ENCODE data around the gene HSCB. TPM values are rescaled to one million over a fixed set of nuclear protein-coding genes. Genes with fewer than 3 reads are reported as not detected.

Gene HSCB
- total and polyA plus RNA-seq, 5 donors from 2014 or later, result 4.9 to 12.0 (median 9.5) TPM

DNA sequence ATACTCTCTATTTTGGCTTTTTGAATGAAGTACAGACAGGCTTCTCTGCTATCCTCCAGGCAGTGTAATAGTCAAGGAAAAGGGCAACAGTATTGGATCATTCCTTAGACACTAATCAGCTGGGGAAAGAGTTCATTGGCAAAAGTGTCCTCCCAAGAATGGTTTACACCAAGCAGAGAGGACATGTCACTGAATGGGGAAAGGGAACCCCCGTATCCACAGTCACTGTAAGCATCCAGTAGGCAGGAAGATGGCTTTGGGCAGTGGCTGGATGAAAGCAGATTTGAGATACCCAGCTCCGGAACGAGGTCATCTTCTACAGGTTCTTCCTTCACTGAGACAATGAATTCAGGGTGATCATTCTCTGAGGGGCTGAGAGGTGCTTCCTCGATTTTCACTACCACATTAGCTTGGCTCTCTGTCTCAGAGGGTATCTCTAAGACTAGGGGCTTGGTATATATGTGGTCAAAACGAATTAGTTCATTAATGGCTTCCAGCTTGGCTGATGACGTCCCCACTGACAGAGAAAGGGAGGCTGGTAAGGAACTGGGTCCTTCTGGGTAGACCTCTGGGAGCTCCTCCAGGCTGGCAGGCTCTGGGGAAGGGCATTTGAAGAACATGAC is 53.3 kb downstream of the HSCB start:
- H3K9me3 Mint-ChIP-seq, result no peaks in the 10 kb centered on the region
- Histone ChIP-seq H3K9me3 (ENCODE audit: control insufficient read depth in 2 of 2, low read length in 2 of 2) (no peaks in the 10 kb centered on the region), H3K27ac (ENCODE audit: insufficient read depth, low read length, poor library complexity, severe bottlenecking) (no peak overlapping the region), H3K4me1 (ENCODE audit: control insufficient read depth, insufficient read depth, low read length, poor library complexity, severe bottlenecking) (peaks cover 40% of the 10 kb centered on the region), H3K4me3 (ENCODE audit: low read depth, low read length) (no peak overlapping the region), H3K36me3 (ENCODE audit: control insufficient read depth, insufficient read depth, low read length) (peaks cover 38% of the 10 kb centered on the region), H3K27me3 (ENCODE audit: control insufficient read depth, insufficient read depth, low read length) (no peaks in the 10 kb centered on the region)
- DNase-seq (no peak), ATAC-seq (ENCODE audit: low read depth in 2 of 2) (no peak)
- no peaks in the 10 kb centered on the region for H3K27me3 Mint-ChIP-seq
- H3K4me3 Mint-ChIP-seq, result peak overlapping the region in 2 of 4 donors; percentile 10 to 63
- H3K4me1 Mint-ChIP-seq, result peaks cover 40 to 76% (median 59%) of the 10 kb centered on the region in 4 donors
- peaks cover 28% of the 10 kb centered on the region for H3K36me3 Mint-ChIP-seq
- H3K27ac Mint-ChIP-seq, result peak overlapping the region in 2 of 3 donors; percentile 46 to 84

DNA sequence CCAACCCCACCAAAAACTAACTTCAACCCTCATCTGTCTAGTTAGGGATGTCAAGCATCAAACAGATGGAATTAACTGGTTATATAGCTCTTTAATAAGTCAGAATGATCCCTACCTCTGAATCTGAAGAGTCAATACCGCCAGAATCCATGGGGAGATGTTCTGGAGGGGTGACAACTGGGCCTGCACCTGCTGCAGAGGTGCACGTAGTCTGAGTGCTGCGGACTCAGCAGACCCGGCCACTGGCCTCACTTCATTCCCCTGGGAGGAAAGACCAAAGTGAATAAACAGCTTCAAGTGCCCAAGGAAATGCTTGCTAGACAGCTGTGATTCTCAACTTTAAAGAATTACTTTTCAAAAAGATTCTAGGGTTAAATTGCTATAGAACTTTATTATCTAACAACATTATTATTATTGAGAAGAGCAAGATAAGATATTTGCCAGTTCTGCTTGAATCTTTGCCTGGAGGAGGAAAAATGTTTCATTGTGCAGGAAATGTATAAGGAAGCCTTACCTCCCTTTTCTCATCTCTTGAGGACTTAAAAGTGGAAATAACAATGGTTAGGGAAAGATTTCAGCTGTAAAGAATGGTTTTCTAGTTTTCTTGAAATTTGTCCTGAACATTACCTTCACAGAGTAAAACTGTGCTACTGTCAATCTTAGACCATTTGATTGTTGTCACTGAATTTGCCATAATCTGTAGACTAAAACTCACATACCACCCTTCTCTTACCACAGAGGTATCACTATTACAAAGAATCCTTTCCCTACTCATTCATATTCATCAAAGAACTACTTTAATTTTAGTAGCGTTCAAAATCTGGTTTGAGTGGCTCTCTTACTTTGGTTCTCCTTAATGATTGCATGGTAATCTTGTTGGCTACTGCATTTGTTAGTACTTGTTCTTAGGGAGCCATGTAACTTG is 54.4 kb downstream of the HSCB start:
- Histone ChIP-seq H3K9me3 (ENCODE audit: control insufficient read depth in 2 of 2, low read length in 2 of 2) (no peaks in the 10 kb centered on the region), H3K36me3 (ENCODE audit: control insufficient read depth, insufficient read depth, low read length) (peaks cover 38% of the 10 kb centered on the region), H3K4me3 (ENCODE audit: low read depth, low read length) (no peak overlapping the region), H3K4me1 (ENCODE audit: control insufficient read depth, insufficient read depth, low read length, poor library complexity, severe bottlenecking) (peaks cover 45% of the 10 kb centered on the region), H3K27ac (ENCODE audit: insufficient read depth, low read length, poor library complexity, severe bottlenecking) (no peak overlapping the region), H3K27me3 (ENCODE audit: control insufficient read depth, insufficient read depth, low read length) (no peaks in the 10 kb centered on the region)
- peaks cover 28% of the 10 kb centered on the region for H3K36me3 Mint-ChIP-seq
- no peaks in the 10 kb centered on the region for H3K9me3 Mint-ChIP-seq
- peak overlapping the region in 3 of 4 donors; percentile 13 to 80 (median 22) for H3K4me3 Mint-ChIP-seq
- DNase-seq, result no peak
- peaks cover 34 to 69% (median 56%) of the 10 kb centered on the region in 4 donors for H3K4me1 Mint-ChIP-seq
- ATAC-seq (ENCODE audit: low read depth in 2 of 2), result no peak
- H3K27ac Mint-ChIP-seq, result peak overlapping the region; percentile 21 to 84 (median 43)
- no peaks in the 10 kb centered on the region for H3K27me3 Mint-ChIP-seq

DNA sequence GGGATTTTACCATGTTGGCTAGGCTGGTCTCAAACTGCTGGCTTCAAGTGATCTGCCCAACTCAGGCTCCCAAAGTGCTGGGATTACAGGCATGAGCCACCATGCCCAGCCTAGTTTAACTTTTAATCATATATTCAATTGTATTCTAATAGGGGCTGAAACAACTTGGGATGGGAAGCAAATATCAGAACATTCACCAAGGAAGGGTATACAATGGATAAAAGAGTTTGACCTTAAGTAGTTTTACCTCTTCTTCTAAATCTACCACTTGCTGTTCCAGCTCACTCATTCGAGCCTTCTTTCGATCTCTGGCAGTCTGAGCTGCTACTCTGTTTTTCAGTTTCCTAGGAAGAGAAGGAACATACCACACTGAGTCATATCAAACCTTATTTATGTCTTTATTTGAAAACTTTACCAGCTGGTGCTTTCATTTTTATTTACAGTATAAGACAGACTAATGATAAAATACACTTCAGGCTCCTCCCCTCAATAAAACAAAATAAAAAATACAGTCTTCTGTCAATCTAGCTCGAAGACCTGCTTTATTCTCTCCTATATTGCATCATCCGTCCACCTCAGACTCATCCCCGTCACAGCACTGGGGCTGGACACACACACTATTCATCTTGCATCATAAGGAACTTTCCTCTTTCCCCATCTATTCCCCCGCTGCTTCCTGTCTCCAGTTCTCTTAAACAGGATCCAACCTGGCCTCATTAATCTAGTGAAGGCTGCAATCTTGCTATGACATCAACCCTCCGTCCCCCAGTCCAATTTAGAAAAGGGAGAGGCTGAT is 57.2 kb downstream of the HSCB start:
- no peaks in the 10 kb centered on the region for H3K27me3 Mint-ChIP-seq
- peaks cover 37 to 69% (median 51%) of the 10 kb centered on the region in 4 donors for H3K4me1 Mint-ChIP-seq
- peak in 1 of 3 donors; percentile 49 for DNase-seq
- H3K4me3 Mint-ChIP-seq, result peak overlapping the region; percentile 88 to 94 (median 92)
- H3K27me3 ChIP-seq (ENCODE audit: control insufficient read depth, insufficient read depth, low read length), result no peaks in the 10 kb centered on the region
- H3K4me3 ChIP-seq (ENCODE audit: low read depth, low read length), result peak overlapping the region; percentile 96
- peaks cover 23% of the 10 kb centered on the region for H3K36me3 Mint-ChIP-seq
- H3K27ac Mint-ChIP-seq, result peak overlapping the region; percentile 93 to 98 (median 95)
- no peaks in the 10 kb centered on the region for H3K9me3 Mint-ChIP-seq
- H3K36me3 ChIP-seq (ENCODE audit: control insufficient read depth, insufficient read depth, low read length), result peaks cover 30% of the 10 kb centered on the region
- H3K4me1 ChIP-seq (ENCODE audit: control insufficient read depth, insufficient read depth, low read length, poor library complexity, severe bottlenecking), result peaks cover 49% of the 10 kb centered on the region
- peak overlapping the region; percentile 87 for H3K27ac ChIP-seq (ENCODE audit: insufficient read depth, low read length, poor library complexity, severe bottlenecking)
- ATAC-seq (ENCODE audit: low read depth in 2 of 2), result no peak
- no peaks in the 10 kb centered on the region for H3K9me3 ChIP-seq (ENCODE audit: control insufficient read depth in 2 of 2, low read length in 2 of 2)

DNA sequence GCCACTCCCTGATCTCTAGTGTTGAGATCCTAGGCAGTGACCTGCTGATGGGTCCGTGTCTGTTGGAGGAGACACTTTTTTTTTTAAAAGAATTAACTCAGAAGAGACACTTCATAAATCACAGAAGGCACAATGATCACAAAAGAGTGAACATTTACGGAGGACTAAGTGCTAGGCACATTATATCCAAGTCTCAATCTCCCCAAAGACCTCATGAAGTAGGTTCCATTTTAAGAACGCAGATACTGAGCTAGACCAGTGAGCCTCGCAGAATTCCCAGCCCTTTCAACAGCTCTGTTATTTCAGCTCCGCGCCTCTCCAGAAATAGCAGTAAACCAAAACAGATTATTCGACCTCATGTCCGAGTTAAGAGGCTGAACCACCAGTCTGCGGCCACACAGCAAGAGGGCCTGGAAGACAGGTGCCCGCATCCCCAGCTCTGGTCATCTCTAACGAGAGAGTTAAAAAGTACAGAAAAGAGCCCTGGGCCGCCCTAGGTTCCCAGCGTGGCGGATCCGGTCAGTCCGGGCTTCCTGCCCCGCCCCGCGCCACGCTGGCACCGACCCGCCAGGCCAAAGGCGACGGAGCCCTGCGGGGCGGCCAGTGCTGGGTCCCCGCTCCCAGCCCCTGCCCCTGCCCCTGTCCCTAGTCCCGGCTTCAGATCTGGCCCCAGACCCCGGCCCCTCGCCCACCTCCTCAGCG is 57.9 kb downstream of the HSCB start:
- Histone ChIP-seq H3K9me3 (ENCODE audit: control insufficient read depth in 2 of 2, low read length in 2 of 2) (no peaks in the 10 kb centered on the region), H3K27me3 (ENCODE audit: control insufficient read depth, insufficient read depth, low read length) (no peaks in the 10 kb centered on the region), H3K36me3 (ENCODE audit: control insufficient read depth, insufficient read depth, low read length) (peaks cover 24% of the 10 kb centered on the region), H3K27ac (ENCODE audit: insufficient read depth, low read length, poor library complexity, severe bottlenecking) (peak overlapping the region; percentile 87), H3K4me1 (ENCODE audit: control insufficient read depth, insufficient read depth, low read length, poor library complexity, severe bottlenecking) (peaks cover 49% of the 10 kb centered on the region), H3K4me3 (ENCODE audit: low read depth, low read length) (peak overlapping the region; percentile 96)
- no peaks in the 10 kb centered on the region for H3K9me3 Mint-ChIP-seq
- DNase-seq (peak in 1 of 3 donors; percentile 56), ATAC-seq (ENCODE audit: low read depth in 2 of 2) (peak; percentile 22 to 32)
- H3K4me1 Mint-ChIP-seq, result peaks cover 32 to 63% (median 49%) of the 10 kb centered on the region in 4 donors
- peaks cover 23% of the 10 kb centered on the region for H3K36me3 Mint-ChIP-seq
- H3K27ac Mint-ChIP-seq, result peak overlapping the region; percentile 93 to 98 (median 95)
- peak overlapping the region; percentile 88 to 94 (median 92) for H3K4me3 Mint-ChIP-seq
- no peaks in the 10 kb centered on the region for H3K27me3 Mint-ChIP-seq

DNA sequence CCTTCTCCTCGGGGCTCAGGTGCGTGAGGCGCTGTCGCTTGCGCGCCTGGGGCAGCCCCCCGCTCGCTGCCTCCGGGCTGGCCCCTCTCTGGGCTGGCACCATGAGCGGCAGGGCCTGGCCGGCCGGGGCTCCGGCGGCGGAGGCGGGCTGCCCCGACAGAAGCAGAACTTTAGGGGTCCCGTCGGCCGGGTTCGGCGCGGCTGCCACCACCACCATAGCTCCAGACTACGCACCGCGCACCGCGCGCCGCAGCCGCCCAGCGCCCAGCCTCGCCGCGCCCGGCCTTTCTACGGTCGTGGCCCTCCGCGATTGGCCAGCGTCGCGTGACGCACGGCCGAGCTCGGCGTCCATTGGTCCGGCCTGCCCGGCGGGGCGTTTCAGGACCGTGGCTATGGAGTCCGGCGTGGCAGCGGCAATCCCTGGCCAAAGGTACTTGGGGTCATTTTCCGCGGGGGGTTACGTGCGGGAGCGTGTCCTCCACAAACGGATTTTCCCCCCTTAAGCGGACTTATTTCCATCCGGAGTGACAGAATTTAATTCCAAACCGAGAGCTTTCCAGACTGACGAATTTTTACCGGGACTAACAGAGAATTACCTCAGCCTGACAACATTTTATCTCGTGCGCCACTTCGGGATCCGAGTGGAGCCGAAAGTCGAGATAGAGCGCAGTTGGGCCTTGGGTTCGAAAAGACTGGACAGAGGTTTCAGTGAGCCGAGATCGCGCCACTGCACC is 58.6 kb downstream of the HSCB start, which contains the start of gene XBP1:
Gene XBP1, minus strand, starts transcription at position 262 of the 734 bp plus-strand sequence.
- Mint-ChIP-seq H3K9me3 (no peaks in the 10 kb centered on the region), H3K27ac (peak within 1 kb of the TSS; percentile 94 to 100 (median 99)), H3K4me1 (peaks cover 32 to 58% (median 48%) of the 10 kb centered on the region in 4 donors), H3K36me3 (peaks cover 19% of the 10 kb centered on the region), H3K4me3 (peak within 1 kb of the TSS; percentile 88 to 98 (median 93)), H3K27me3 (no peaks in the 10 kb centered on the region)
- Histone ChIP-seq H3K36me3 (ENCODE audit: control insufficient read depth, insufficient read depth, low read length) (peaks cover 17% of the 10 kb centered on the region), H3K27ac (ENCODE audit: insufficient read depth, low read length, poor library complexity, severe bottlenecking) (peak within 1 kb of the TSS; percentile 87), H3K9me3 (ENCODE audit: control insufficient read depth in 2 of 2, low read length in 2 of 2) (no peaks in the 10 kb centered on the region), H3K4me1 (ENCODE audit: control insufficient read depth, insufficient read depth, low read length, poor library complexity, severe bottlenecking) (peaks cover 49% of the 10 kb centered on the region), H3K27me3 (ENCODE audit: control insufficient read depth, insufficient read depth, low read length) (no peaks in the 10 kb centered on the region), H3K4me3 (ENCODE audit: low read depth, low read length) (peak within 1 kb of the TSS; percentile 97)
- DNase-seq, result peak; percentile 82 to 91 (median 88)
- peak; percentile 98 to 99 for ATAC-seq (ENCODE audit: low read depth in 2 of 2)

DNA sequence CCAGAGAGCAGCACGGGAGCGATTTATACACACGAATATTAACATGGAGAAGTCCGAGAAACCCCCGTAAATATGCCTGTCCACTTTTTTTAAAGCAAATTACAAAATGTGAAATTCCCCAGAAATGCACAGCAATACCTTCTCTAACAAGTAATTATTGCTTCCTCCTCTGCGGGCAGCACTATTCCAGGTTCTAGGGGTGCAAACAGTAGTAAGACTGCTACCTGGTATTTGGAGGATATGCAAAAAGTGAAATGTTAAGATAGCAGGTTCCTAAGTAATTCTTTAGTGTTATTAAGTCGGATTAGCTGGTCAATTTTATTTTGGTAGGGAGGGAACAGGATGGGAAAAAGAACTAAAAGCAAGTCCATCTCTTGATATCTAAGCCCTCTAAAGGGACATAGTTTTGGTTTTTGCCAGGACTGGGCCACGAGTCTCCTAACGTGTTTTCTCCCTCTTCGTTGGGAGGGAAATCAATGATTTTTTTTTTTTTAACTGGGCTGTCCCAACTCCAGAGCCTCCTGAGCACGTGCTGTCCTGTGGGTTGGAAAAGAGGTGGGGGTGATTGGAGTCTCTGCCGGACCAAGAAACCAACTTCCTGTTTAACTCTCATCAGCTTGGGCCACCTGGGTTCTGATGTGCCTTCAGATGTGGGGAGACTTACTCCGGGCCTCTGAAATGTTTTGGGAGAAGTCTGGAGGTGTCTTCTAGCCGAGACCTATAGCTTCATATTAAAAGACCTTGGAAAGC is 60.2 kb downstream of the HSCB start:
- no peaks in the 10 kb centered on the region for H3K27me3 ChIP-seq (ENCODE audit: control insufficient read depth, insufficient read depth, low read length)
- H3K27me3 Mint-ChIP-seq, result no peaks in the 10 kb centered on the region
- peak overlapping the region; percentile 29 to 100 (median 69) for H3K27ac Mint-ChIP-seq
- H3K9me3 Mint-ChIP-seq, result no peaks in the 10 kb centered on the region
- peak overlapping the region; percentile 49 for H3K4me3 ChIP-seq (ENCODE audit: low read depth, low read length)
- peaks cover 23 to 46% (median 37%) of the 10 kb centered on the region in 4 donors for H3K4me1 Mint-ChIP-seq
- peaks cover 2% of the 10 kb centered on the region for H3K36me3 ChIP-seq (ENCODE audit: control insufficient read depth, insufficient read depth, low read length)
- H3K36me3 Mint-ChIP-seq, result peaks cover 12% of the 10 kb centered on the region
- H3K4me1 ChIP-seq (ENCODE audit: control insufficient read depth, insufficient read depth, low read length, poor library complexity, severe bottlenecking), result peaks cover 45% of the 10 kb centered on the region
- ATAC-seq (ENCODE audit: low read depth in 2 of 2) (no peak), DNase-seq (no peak)
- peak overlapping the region; percentile 79 to 95 (median 90) for H3K4me3 Mint-ChIP-seq
- no peaks in the 10 kb centered on the region for H3K9me3 ChIP-seq (ENCODE audit: control insufficient read depth in 2 of 2, low read length in 2 of 2)
- no peak overlapping the region for H3K27ac ChIP-seq (ENCODE audit: insufficient read depth, low read length, poor library complexity, severe bottlenecking)

All from CD4-positive, CD25-positive, alpha-beta regulatory T cell (primary cell).